ENCODE results near the gene PNMA6E. TPM values are rescaled to one million over a fixed set of nuclear protein-coding genes. Genes with fewer than 3 reads are reported as not detected.

PNMA6E gene
- total and polyA plus RNA-seq, 2 donors (not counting 1 experiment from before 2014, with no cell fraction given), result not detected

DNA sequence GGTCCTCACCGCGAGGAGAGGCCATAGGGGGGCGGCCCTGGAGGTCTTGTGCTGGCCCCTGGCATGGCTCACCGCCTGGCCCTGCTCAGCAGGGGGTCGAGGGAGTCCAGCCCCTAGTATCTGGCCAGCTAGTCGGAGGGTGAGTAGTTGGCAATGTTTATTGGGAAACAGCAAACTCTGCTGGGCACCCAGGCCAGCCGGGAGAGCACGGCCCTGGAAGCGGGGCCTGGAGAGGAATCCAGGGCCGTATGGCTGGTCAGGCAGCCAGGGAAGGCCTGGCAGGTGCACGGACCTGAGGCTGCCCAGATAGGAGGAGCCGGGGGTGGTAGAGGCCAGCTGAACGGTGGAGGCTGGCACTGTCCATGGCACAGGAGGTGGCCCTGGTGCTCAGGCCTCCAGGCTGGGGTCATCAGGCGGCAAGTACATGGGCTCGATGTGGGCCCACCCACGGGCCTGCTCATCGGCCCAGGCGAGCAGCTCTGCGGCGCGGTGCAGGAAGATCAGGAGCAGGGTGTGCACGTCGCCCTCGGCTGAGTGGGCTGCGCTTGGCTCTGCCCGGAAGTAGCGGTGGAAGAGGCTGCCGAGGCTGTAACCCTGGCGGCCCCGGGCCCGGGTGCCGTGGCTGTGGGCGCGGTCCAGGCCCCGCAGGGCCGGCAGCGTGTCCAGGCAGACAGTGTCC, 43.3 kb upstream of the PNMA6E start:
- no peak overlapping the region for H2AFZ ChIP-seq (ENCODE audit: insufficient read depth, low read depth, low read length, poor library complexity, severe bottlenecking)
- no peak overlapping the region for H3K27ac Mint-ChIP-seq
- H3K36me3 ChIP-seq (replicated peaks in 1 of 2; ENCODE audit: control extremely low read depth in 1 of 2, control insufficient read depth in 1 of 2, extremely low read depth in 1 of 2, insufficient read depth in 2 of 2, low read length in 1 of 2), result no peaks in the 10 kb centered on the region
- intact Hi-C loops (cut with micrococcal nuclease), result no loop called here
- WGBS (ENCODE audit: insufficient coverage), result 96% methylated on average over 29 of the region's 37 CpGs
- H3K4me3 ChIP-seq (ENCODE audit: control extremely low read depth in 1 of 5, extremely low read depth in 1 of 5, insufficient read depth in 1 of 5, low read depth in 2 of 5, low read length in 4 of 5), result no peak overlapping the region
- no peaks in the 10 kb centered on the region for H3K4me1 ChIP-seq (ENCODE audit: control insufficient read depth in 2 of 2, insufficient read depth in 2 of 2, low read length in 2 of 2)
- no peak overlapping the region for H3K4me2 ChIP-seq (replicated peaks; ENCODE audit: low read depth, low read length, poor library complexity, severe bottlenecking)
- CTCF ChIA-PET, result no interaction called here
- DNase-seq (no peak), ATAC-seq (ENCODE audit: low read depth) (no peak)
- no peak overlapping the region for H3K9ac ChIP-seq (ENCODE audit: low read length)
- H3K27ac ChIP-seq (ENCODE audit: low read length in 2 of 2), result no peak overlapping the region
- no peaks in the 10 kb centered on the region for H3K27me3 Mint-ChIP-seq
- POLR2A ChIA-PET, result no interaction called here
- no peaks in the 10 kb centered on the region for H4K20me1 ChIP-seq (ENCODE audit: control insufficient read depth, insufficient read depth, low read length, poor library complexity, severe bottlenecking)
- TF ChIP-seq EZH2 (IDR thresholded peaks at IDR 0.05; ENCODE audit: borderline replicate concordance, insufficient read depth, low read depth, low read length, poor library complexity, severe bottlenecking), result no peak
- TF ChIP-seq, protein P1, sequence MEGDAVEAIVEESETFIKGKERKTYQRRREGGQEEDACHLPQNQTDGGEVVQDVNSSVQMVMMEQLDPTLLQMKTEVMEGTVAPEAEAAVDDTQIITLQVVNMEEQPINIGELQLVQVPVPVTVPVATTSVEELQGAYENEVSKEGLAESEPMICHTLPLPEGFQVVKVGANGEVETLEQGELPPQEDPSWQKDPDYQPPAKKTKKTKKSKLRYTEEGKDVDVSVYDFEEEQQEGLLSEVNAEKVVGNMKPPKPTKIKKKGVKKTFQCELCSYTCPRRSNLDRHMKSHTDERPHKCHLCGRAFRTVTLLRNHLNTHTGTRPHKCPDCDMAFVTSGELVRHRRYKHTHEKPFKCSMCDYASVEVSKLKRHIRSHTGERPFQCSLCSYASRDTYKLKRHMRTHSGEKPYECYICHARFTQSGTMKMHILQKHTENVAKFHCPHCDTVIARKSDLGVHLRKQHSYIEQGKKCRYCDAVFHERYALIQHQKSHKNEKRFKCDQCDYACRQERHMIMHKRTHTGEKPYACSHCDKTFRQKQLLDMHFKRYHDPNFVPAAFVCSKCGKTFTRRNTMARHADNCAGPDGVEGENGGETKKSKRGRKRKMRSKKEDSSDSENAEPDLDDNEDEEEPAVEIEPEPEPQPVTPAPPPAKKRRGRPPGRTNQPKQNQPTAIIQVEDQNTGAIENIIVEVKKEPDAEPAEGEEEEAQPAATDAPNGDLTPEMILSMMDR (IDR thresholded peaks at IDR 0.05), result no peak
- no peak overlapping the region for H3K4me3 Mint-ChIP-seq
- H3K9me3 ChIP-seq (ENCODE audit: control extremely low read depth in 1 of 3, control insufficient read depth in 2 of 3, insufficient read depth in 1 of 3, low read length in 2 of 3), result no peaks in the 10 kb centered on the region
- H3K4me1 Mint-ChIP-seq, result no peaks in the 10 kb centered on the region
- H3K27me3 ChIP-seq (replicated peaks in 1 of 4; ENCODE audit: control extremely low read depth in 1 of 4, control insufficient read depth in 3 of 4, insufficient read depth in 4 of 4, low read length in 3 of 4), result no peaks in the 10 kb centered on the region
- H3K9me3 Mint-ChIP-seq (ENCODE audit: insufficient read depth), result no peaks in the 10 kb centered on the region
- no peaks in the 10 kb centered on the region for H3K79me2 ChIP-seq (ENCODE audit: control insufficient read depth, insufficient read depth, low read length)

GRCh38 chrX:153443476-153444332, 42.6 kb upstream of the PNMA6E start:
- WGBS (ENCODE audit: insufficient coverage), result 94% methylated on average over 13 of the region's 25 CpGs
- H3K36me3 ChIP-seq (replicated peaks in 1 of 2; ENCODE audit: control extremely low read depth in 1 of 2, control insufficient read depth in 1 of 2, extremely low read depth in 1 of 2, insufficient read depth in 2 of 2, low read length in 1 of 2), result no peaks in the 10 kb centered on the region
- ATAC-seq (ENCODE audit: low read depth) (no peak), DNase-seq (no peak)
- H3K4me1 ChIP-seq (ENCODE audit: control insufficient read depth in 2 of 2, insufficient read depth in 2 of 2, low read length in 2 of 2), result no peaks in the 10 kb centered on the region
- Mint-ChIP-seq H3K4me3 (no peak overlapping the region), H3K4me1 (no peaks in the 10 kb centered on the region), H3K27me3 (no peaks in the 10 kb centered on the region), H3K9me3 (ENCODE audit: insufficient read depth) (no peaks in the 10 kb centered on the region), H3K27ac (no peak overlapping the region)
- no peaks in the 10 kb centered on the region for H4K20me1 ChIP-seq (ENCODE audit: control insufficient read depth, insufficient read depth, low read length, poor library complexity, severe bottlenecking)
- H3K27me3 ChIP-seq (replicated peaks in 1 of 4; ENCODE audit: control extremely low read depth in 1 of 4, control insufficient read depth in 3 of 4, insufficient read depth in 4 of 4, low read length in 3 of 4), result no peaks in the 10 kb centered on the region
- CTCF ChIA-PET, result interaction anchor here (1.4 kb wide), 1 partner anchor 17 kb away, joined by 4 read pairs; no protein-coding TSS in a partner anchor
- H3K9me3 ChIP-seq (ENCODE audit: control extremely low read depth in 1 of 3, control insufficient read depth in 2 of 3, insufficient read depth in 1 of 3, low read length in 2 of 3), result no peaks in the 10 kb centered on the region
- POLR2A ChIA-PET, result no interaction called here
- H2AFZ ChIP-seq (ENCODE audit: insufficient read depth, low read depth, low read length, poor library complexity, severe bottlenecking), result no peak overlapping the region
- no peak overlapping the region for H3K27ac ChIP-seq (ENCODE audit: low read length in 2 of 2)
- no peak overlapping the region for H3K4me2 ChIP-seq (replicated peaks; ENCODE audit: low read depth, low read length, poor library complexity, severe bottlenecking)
- intact Hi-C loops (cut with micrococcal nuclease), result no loop called here
- no peak overlapping the region for H3K4me3 ChIP-seq (ENCODE audit: control extremely low read depth in 1 of 5, extremely low read depth in 1 of 5, insufficient read depth in 1 of 5, low read depth in 2 of 5, low read length in 4 of 5)
- H3K9ac ChIP-seq (ENCODE audit: low read length), result no peak overlapping the region
- no peaks in the 10 kb centered on the region for H3K79me2 ChIP-seq (ENCODE audit: control insufficient read depth, insufficient read depth, low read length)
- TF ChIP-seq, protein P1 (IDR thresholded peaks at IDR 0.05), result no peak
- no peak for TF ChIP-seq EZH2 (IDR thresholded peaks at IDR 0.05; ENCODE audit: borderline replicate concordance, insufficient read depth, low read depth, low read length, poor library complexity, severe bottlenecking)

Measured in B cell (primary cell).